AG10803 (cell line): ENCODE data around the gene STAU1.
"Not testable (repeated sequence)": the region's sequence is repeated elsewhere in the genome, so short reads cannot be mapped to it uniquely, and the experiment has no call there.

Source experiments
- DNase-seq: peaks from one replicate; pipeline ENCODE4 v3.0.0; 2010; ENCODE audit warnings: low read depth
- H3K4me3 ChIP-seq: 2 replicates; pipeline ENCODE4 v1.5.1; 2011; ENCODE audit warnings: mild to moderate bottlenecking, low read length, control low read depth
- TF ChIP-seq, protein P1 (sequence below): conservative IDR thresholded peaks from 2 replicates; pipeline ENCODE4 v1.5.1; 2011; ENCODE audit warnings: mild to moderate bottlenecking, low read length, control low read depth, inconsistent platforms

STAU1 gene

GRCh38 chr20:49100972-49101371 lies 87.2 kb downstream of the STAU1 start:
- TF ChIP-seq, protein P1, sequence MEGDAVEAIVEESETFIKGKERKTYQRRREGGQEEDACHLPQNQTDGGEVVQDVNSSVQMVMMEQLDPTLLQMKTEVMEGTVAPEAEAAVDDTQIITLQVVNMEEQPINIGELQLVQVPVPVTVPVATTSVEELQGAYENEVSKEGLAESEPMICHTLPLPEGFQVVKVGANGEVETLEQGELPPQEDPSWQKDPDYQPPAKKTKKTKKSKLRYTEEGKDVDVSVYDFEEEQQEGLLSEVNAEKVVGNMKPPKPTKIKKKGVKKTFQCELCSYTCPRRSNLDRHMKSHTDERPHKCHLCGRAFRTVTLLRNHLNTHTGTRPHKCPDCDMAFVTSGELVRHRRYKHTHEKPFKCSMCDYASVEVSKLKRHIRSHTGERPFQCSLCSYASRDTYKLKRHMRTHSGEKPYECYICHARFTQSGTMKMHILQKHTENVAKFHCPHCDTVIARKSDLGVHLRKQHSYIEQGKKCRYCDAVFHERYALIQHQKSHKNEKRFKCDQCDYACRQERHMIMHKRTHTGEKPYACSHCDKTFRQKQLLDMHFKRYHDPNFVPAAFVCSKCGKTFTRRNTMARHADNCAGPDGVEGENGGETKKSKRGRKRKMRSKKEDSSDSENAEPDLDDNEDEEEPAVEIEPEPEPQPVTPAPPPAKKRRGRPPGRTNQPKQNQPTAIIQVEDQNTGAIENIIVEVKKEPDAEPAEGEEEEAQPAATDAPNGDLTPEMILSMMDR, result no peak
- no peak for DNase-seq
- H3K4me3 ChIP-seq, result no peak overlapping the region

DNA sequence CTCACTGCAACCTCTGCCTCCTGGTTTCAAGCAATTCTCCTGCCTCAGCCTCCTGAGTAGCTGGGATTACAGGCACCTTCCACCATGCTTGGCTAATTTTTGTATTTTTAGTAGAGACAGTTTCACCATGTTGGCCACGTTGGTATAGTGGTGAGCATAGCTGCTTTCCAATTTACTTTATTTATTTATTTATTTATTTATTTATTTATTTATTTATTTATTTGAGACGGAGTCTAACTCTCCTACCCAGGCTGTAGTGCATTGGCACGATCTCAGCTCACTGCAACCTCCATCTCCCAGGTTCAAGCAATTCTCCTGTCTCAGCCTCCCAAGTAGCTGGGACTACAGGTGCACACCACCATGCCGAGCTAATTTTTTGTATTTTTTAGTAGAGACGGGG lies 87.8 kb downstream of the STAU1 start:
- DNase-seq, H3K4me3 ChIP-seq: not testable (repeated sequence)

GRCh38 chr20:49099011-49099410 lies 89.1 kb downstream of the STAU1 start:
- DNase-seq, result no peak
- no peak overlapping the region for H3K4me3 ChIP-seq
- TF ChIP-seq, protein P1, result no peak

- no peak overlapping the region for H3K4me3 ChIP-seq
- DNase-seq, result no peak
- TF ChIP-seq, protein P1, result no peak
These were observed 90.0 kb downstream of the STAU1 start for GRCh38 chr20:49098136-49098535.

GRCh38 chr20:49097159-49097558 lies 91.0 kb downstream of the STAU1 start:
- TF ChIP-seq, protein P1, result no peak
- DNase-seq, result no peak
- no peak overlapping the region for H3K4me3 ChIP-seq

- no peak overlapping the region for H3K4me3 ChIP-seq
- TF ChIP-seq, protein P1, result no peak
- DNase-seq, result no peak
These were observed 91.9 kb downstream of the STAU1 start for GRCh38 chr20:49096203-49096730.

- no peak overlapping the region for H3K4me3 ChIP-seq
- TF ChIP-seq, protein P1, result no peak
- DNase-seq, result no peak
These were observed 96.4 kb downstream of the STAU1 start for GRCh38 chr20:49091762-49092161.

DNA sequence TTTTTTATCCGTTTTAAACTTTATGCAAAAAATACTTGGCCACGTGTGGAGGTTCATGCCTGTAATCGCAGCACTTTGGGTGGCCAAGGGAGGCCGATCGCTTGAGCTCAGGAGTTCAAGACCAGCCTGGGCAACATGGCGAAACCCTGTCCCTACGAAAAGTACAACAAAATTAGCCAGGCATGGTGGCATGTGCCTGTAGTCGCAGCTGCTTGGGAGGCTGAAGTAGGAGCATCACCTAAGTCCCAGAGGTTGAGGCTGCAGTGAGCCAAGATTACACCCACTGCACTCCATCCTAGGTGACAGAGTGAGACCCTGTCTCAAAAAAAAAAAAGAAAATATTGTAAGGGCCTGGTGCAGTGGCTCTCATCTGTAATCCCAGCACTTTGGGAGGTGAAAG lies 97.0 kb downstream of the STAU1 start:
- no peak for DNase-seq
- H3K4me3 ChIP-seq, result no peak overlapping the region

GRCh38 chr20:49082295-49082694 lies 105.8 kb downstream of the STAU1 start:
- H3K4me3 ChIP-seq, DNase-seq: not testable (repeated sequence)

More for the DNA sequence above, 97.0 kb downstream of the STAU1 start:
- TF ChIP-seq, protein P1, result no peak
